Cortex of kidney (tissue), 1 donor: Measurements from ENCODE around the gene BTNL9.
"Not testable (repeated sequence)": the region's sequence is repeated elsewhere in the genome, so short reads cannot be mapped to it uniquely, and the experiment has no call there.

Source experiments
- DNase-seq: peaks from one replicate; lab custom pipeline; 2025; lab: John Stamatoyannopoulos, UW

BTNL9 gene

DNA sequence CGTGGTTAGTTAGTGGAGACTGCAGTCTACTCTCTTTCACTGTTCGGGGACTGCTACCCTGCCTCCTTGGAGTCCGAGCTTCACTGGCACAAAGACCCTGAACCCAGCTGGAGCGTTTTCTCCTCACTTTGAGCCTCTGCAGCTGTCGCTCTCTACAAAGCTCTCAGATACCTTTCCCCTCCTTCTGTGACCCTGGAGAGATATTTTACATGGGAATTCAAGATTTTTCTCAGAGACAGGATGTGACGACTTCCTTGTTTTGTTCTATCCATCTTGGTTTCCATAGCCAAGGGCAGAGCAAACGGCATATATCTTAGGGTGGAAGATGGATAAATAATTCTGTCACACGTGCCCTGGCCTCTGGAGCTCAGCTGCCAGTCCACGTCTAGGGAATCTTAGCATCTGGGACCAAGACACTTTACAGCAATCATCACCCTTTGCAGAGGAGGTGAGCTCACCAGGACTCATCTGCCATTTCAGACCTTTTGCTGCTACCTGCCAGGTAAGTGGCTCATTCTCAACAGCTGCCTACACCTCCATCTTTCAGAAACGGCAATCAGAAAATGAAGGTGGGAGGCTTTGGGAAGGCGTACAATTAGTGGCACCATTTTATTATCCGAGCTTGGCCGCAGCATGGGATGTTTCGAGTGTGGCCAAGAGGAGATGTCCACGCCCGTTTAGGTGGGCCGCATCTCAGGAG is at the start of gene BTNL9:
Gene BTNL9 (plus strand): TSS at position 336 of the 700 bp plus-strand sequence. CDS start 5,224 bp downstream, outside the sequence.
- no peak for DNase-seq

DNA sequence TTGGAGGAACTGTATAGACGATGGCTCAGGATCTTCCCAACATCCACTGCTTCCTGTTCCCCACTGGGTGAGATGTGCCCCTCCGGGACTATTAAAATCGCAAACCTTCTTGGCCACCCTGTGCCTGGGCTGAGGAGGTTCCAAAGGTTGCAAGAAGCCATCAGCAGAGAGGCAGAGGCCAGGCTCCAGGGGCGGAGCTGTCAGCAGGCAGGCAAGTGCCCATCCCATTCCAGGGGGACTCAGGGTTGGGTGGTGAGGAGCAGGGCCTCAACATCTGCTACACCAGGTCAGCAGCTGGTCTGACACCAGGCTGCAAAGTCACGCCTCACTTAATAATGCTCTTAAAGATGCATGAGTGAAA is 49.2 kb upstream of the BTNL9 start:
- DNase-seq: no peak

DNA sequence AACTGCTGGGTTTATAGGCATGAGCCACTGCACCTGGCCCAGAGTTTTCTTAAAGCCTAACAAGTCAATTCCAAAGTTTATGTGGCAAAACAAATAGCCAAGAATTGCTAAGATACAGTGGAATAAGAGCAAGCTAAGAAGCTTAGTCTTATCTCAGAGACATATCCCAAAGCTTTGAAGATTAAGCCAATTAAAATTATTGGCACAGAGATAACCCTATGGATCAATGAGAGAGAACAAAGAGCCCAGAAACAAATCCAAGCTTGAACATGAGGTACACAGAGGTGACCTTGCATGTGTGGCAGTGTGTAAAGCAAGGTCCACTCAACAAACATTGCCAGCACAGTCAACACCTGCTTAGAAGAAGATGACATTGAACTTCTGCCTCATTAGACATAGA is 38.1 kb upstream of the BTNL9 start:
- DNase-seq: no peak

DNA sequence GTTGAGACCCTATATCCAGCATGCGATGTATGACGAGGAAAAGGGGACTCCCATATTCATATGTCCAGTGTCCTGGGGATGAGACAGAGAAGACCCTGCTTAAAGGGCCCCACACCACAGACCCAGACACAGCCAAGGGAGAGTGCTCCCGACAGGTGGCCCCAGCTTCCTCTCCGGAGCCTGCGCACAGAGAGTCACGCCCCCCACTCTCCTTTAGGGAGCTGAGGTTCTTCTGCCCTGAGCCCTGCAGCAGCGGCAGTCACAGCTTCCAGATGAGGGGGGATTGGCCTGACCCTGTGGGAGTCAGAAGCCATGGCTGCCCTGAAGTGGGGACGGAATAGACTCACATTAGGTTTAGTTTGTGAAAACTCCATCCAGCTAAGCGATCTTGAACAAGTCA is 34.3 kb upstream of the BTNL9 start:
- DNase-seq: no peak

DNA sequence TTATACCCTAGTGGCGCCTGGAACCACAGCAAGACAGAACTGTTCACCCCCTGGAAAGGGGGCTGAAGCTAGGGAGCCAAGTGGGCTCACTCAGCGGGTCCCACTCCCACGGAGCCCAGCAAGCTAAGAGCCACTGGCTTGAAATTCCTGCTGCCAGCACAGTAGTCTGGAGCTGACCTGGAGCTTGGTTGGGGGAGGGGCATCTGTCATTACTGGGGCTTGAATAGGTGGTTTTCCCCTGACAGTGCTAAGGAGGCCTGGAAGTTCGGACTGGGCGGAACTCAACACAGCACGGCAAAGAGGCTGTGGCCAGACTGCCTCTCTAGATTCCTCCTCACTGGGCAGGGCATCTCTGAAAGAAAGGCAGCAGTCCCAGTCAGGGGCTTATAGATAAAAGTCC is 31.9 kb upstream of the BTNL9 start:
- no peak for DNase-seq

DNA sequence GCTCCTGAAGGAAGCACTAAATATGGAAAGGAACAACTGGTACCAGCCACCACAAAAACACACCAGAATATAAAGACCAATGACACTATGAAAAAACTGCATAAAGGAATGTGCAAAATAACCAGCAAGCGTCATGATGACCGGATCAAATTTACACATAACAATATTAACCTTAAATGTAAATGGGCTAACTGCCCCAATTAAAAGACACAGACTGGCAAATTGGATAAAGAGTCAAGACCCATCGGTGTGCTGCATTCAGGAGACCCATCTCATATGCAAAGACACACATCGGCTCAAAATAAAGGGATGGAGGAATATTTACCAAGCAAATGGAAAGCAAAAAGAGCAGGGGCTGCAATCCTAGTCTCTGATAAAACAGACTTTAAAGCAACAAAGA is 30.0 kb upstream of the BTNL9 start:
- DNase-seq: not testable (repeated sequence)

DNA sequence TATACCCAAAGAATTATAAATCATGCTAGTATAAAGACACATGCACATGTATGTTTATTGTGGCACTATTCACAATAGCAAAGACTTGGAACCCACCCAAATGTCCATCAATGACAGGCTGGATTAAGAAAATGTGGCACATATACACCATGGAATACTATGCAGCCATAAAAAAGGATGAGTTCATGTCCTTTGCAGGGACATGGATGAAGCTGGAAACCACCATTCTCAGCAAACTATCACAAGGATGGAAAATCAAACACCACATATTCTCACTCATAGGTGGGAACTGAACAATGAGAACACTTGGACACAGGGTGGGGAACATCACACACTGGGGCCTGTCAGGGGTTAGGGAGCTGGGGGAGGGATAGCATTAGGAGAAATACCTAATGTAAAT is 25.4 kb upstream of the BTNL9 start:
- not testable (repeated sequence) for DNase-seq

DNA sequence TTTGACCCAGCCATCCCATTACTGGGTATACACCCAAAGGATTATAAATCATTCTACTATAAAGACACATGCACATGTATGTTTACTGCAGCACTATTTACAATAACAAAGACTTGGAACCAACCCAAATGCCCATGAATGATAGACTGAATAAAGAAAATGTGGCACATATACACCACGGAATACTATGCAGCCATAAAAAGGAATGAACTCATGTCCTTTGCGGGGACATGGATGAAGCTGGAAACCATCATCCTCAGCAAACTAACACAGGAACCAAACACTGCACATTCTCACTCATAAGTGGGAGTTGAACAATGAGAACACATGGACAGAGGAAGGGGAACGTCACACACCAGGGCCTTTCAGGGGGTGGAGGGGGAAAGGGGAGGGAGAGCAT is 22.6 kb upstream of the BTNL9 start:
- not testable (repeated sequence) for DNase-seq

DNA sequence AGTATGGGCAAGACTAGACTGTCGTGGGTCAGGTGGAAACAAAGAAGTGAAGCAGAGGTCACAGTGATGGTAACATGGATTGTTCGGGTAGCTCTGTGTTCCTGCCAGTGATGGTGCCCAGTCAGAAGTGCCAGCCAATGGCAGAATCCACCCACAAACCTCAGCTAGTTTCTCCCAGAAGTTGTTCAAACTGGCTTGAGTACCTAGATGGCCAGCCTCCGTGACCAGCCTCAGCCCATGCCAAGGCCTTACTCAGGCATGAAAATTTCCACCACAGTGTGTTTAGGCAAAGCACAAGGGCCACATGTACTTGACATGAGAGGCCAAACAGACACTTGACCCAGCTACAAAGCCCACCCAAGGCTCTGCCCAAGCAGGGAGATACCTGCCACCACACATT is 19.4 kb upstream of the BTNL9 start:
- no peak for DNase-seq

DNA sequence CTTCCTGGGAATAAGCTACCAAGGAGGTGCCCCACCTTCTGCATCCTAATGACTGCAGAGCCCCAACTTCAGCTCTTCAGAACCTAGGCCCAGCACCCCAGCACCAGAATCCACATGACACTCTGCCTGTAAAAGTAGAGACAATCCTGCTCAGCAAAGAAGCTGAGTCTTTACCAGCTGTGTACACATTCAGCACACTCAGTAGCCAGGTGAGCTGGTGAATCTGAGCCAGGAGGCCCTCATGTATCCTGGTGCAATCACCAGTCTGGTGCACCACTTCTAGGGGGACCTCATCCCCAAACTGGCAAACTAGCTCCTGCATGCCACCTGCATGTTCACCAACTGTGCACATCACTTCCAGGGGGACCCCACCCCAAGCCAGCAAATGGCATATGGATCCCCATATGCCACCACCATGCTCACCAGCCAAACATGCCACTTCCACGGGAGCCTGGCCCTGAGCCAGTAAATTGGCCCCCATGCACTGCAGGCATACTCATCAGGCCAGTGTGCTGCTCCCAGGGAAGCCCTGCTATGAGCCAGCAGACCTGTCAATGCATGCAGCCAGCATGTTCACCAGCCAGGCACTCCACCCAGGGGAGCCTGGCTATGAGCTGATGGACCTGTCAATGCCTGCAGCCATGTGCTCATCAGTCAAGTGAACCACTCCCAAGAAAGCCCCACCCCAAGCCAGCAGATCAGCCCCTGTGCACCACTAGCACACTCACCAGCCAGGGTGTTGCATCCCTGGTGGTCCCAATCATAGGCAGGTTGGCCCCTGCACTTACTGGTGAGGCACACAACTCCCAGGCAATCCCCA is 15.6 kb upstream of the BTNL9 start:
- DNase-seq: no peak

DNA sequence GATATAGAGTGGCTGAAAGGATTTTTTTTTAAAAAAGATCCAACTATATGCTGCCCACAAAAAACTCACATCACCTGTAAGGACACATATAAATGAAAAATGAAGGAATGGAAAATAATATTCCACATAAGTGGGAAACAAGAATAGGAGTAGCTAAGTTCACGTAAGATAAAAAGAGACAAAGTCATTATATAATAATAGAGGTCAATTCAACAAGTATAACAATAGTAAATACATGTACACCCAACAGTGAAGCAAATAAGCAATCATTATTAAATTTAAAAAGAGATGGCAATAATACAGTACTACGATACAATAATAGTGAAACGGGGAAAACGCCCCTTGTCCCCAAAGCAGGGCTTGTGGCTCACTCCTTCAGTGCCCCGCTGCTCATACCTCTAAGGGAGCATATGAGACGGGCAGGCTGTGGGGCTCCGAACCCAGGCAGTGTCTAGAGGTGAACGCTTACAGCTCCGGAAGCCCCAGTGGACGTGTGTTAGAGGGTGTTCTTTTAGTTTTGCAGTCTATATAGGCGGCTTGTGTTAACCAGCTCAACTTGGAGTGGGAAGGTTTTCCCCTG is 12.5 kb upstream of the BTNL9 start:
- no peak for DNase-seq

DNA sequence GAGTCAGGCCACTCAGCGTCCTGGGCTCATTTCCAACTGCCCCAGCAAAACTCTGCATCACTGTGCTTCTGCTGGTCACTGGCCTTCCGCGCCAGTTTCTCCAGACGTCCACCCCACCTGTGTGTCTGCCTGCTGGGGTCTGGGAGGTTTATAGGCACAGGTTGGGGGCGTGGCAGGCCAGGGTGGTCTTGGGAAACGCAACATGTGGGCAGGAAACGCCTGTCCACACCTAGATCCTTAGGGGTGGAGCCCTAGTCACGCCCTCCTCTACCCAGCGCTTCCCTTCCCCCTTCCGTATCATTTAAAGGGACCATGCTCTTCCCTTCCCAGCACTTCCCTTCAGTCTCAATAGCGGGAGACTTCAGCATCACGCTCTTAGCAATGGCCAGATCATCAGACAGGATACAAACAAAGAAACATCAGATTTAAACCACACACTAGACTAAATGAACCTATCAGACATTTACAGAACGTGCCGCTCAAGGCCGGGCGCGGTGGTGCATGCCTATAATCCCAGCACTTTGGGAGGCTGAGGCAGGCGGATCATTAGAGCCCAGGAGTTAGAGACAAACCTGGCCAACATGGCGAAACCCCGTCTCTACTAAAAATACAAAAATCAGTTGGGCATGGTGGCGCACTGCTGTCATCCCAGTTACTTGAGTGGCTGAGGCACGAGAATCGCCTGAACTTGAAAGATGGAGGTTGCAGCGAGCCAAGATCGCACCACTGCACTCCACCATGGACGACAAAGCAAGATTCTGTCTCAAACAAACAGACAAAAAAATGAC is 11.8 kb upstream of the BTNL9 start:
- no peak for DNase-seq

DNA sequence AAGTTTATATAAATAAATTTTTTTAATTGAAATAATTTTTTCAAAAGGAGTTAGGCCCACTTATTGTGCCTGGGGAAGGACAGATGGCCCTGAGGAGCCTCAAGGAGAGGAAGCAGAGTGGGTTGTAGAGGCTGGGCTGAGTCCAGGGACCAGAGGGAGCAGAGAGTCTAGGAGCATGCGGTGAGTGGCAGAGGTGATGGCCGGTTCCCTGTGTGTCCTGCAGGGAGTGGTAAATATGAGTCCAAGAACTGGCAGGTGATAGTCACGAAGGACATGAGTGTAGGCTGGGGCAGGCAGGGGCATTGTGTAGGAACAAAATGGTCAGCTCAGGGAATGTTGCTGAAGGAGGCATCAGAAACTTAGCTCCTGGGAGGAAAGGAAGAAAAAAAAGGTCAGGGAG is 8.3 kb upstream of the BTNL9 start:
- DNase-seq: no peak

DNA sequence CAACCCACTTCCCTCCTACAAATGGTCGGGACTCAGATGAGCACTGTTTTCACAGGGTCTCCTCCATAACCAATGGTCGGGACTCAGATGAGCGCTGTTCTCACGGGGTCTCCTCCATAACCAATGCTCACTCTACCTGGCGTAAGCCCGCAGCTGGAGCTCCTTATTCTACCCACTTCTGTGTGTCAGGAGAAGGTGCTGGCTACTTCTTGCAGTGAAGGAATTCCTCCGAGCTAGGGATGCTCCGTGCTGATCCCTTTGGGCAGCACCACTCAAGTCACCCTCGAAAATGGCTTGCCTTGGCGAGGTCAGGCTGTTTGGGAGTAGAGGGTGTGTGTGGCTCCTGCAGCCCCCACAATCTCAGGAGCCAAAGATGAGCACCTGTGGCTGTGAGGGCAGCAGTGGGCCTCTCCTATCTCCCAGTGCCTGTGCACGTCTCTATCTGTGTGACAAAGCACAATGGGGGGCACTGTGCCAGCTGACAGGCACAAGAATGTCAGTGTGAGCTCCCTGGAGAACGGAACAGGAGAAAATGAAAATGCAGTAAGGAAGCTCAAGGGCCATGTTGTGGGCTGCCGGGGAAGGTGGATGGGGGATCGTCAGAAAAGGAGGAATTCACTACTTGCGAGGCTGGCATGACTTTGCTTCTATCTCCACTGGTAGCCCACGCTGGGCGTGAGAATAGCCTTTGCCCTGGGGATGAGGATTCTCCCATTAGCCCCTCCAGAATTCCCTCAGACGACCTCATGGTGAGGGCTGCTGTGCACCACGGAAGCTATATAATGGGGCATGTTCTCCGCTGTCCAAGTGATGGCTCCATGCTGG is 3.9 kb upstream of the BTNL9 start:
- DNase-seq: no peak

DNA sequence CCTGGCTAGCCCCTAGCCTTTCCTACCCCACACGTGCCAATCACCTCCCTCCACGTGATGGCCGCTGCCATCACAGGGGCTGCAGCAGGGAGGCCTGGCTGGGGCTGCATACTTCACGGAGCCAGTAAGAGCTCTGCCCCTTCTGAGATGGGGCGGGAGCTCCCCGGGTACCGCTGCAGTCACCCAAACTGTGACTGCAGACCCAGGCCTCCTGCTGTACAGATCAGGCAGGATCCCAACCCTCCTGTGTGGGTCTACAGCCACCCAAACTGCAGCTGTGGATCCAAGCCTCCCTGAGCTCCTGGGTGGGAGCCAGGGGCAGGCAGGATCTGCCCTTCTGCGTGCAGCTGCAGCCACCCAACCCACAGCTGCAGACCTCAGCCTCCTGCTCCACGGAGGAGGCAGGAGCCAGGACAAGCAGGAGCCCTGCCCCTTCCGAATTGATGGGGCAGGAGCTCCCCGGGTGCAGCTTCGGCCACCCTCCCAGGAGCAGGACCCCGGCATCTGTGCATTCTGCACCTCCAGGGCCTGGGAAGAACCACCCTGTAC is 3.2 kb upstream of the BTNL9 start:
- DNase-seq: no peak

DNA sequence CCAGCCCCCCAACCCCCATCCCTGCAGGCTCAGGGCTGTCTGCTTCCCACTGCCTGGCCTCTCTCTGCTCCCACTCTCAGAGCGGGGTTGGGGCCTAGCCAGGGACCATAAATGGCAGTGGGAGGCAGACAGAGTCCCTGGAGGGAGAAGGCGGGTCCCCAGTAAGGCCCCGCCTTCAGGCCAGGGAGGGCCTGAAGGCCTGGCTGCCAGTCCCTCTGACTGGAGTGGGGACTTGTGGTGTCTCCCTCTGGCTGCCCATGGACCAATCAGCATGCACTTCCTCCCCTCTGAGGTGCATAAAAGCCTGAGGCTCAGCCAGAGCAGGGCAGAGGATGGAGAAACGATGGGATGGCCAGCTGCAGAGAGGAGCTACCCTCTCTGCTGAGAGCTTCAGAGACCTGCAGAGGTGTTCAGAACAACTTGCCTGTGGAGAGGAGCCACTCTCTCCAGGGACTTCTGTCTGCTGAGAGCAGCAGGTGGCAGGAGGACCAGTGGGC is 2.7 kb upstream of the BTNL9 start:
- DNase-seq: no peak

DNA sequence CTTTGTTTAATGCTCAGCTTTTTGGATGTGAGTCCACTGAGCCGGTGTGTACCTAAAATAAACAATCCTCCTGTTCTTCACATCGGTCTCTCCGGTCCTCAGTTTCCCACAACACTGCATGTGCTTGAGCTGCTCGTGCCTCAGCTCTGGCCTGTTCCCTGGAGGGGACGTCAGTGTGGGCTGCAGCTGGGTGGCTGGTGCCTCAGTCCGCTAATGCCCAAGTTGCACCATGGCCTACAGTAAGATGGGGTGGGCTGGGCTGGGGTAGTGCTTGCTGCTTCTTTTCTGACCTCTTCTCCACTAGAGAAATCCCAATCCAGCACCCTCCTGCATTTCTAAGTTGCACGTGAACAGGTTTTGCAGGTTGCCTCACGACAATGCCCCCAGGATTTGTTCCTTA is 595 bp upstream of the BTNL9 start:
- no peak for DNase-seq

DNA sequence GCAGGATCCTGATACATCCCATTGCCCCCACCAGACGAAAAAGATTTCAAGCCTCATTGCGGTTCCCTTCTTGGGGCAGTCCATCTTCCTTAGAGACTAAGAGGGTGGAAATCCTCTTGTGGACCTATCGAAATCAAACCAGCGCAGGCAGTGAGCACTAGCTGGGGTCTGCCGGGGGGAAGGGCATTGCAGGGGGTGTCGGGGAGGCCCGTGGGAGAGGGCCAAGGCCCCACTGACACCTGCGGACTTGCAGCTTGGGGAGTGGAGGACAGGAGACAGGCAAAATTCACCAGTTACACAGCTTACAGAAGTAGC is 522 bp downstream of the BTNL9 start:
- no peak for DNase-seq

DNA sequence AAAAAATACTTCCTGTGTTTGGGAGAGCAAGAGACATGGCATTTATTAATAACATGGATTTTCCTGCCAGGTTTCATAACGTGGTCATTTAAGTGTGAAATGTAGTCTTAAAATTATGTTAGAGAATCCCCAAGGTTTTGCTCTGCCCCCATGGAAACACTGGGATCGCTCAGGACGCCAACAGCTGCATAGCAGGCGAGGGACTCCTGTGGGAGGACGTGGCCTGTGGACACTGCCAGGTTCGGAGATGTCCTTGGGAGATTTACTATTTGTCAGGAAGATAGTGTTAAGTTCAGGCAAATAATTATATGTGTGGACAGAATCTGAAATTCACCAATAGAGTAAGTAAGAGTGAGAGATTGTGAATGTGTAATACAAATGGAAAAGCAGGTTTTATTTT is 977 bp downstream of the BTNL9 start:
- DNase-seq: no peak

DNA sequence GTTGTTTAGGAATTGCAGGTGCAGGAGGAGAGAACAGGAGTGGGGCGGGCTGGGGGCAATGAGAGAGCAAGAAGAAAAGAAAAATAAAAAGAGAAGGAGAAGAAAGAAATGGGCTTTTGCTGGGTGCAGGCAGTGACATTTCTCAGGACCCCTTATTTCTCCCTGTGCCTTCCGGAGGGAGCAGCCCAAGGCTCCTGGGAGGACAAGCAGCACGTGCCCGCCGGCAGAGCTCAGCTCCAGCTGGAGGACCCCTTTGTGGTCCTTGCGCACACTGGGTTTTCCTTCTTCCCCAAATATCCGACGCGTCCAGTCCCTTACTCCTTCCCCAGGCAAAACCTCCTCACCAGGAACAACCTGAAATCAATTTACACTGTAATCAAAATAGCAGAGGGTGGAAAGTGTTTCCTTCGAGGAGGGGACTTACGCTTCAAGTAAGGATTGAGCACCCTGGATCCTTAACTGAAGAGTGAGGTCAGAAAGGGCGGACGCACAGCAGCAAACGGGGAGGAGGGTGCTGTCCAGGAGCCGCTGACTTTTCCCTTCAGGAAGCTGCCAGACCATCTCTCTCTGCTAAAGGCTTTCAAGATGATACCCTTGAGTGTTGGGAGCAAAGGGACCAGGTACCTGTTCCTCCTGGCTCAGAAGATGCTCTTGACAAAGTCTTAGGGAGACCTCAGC is 2.1 kb downstream of the BTNL9 start:
- DNase-seq: no peak

DNA sequence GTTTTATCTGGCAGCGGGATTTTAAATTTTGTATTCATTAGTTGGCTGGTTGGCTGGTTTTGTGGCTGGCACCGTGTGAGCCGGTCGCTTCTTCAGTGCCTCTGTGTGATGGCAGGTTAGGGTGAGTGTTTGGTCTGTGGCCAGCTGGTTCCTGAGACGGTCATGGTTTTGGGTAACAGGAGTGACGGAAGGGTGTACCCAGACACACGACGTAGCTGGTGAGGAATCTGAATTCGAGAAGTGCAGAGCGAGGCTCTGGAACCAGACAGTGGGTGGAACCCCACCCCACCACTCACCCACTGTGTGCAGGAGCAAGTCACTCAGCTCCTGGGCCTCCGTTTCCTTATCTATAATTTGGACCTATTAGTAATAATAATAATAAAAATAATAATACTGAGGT is 2.7 kb downstream of the BTNL9 start:
- no peak for DNase-seq
